B cell (primary cell): ENCODE results near the gene PCDH1. TPM values are rescaled to one million over a fixed set of nuclear protein-coding genes. Genes with fewer than 3 reads are reported as not detected.

ENCODE experiments used
- ATAC-seq: fragments of 200-7000 bp; cut with Tn5 transposase; one replicate; pipeline ENCODE4 v1.10.0; 2021; ENCODE audit warnings: low read depth, mild to moderate bottlenecking, moderate number of reproducible peaks, moderate library complexity
- CTCF ChIA-PET: fragments of 350-600 bp; sonication (Branson Sonifier 250); formaldehyde crosslinking; loops from one replicate; lab custom pipeline; 2021; ENCODE audit warnings: antibody characterized with exemption, inconsistent platforms; lab: Charles Lee
- POLR2A ChIA-PET: fragments of 350-600 bp; sonication (Branson Sonifier 250); formaldehyde crosslinking; loops from one replicate; lab custom pipeline; 2021; ENCODE audit warnings: antibody characterized with exemption; lab: Charles Lee
- DNase-seq: peaks from one replicate; pipeline ENCODE4 v3.0.0; 2013
- H2AFZ ChIP-seq: 2 replicates; pipeline ENCODE4 v1.6.1; 2012; ENCODE audit warnings: mild to moderate bottlenecking, low read depth, low read length; ENCODE audit not compliant: insufficient read depth, poor library complexity, severe bottlenecking
- H3K27ac ChIP-seq, 2 donors: 1 replicate in 1 of 2; 2 replicates in 1 of 2; pipeline ENCODE4 v1.5.1; 2012 to 2013; ENCODE audit warnings: low read length in 2 of 2, mild to moderate bottlenecking in 2 of 2, moderate library complexity in 1 of 2
- H3K27me3 ChIP-seq, 4 experiments: fragments of 200-600 bp in 1 of 4; sonication (generic) in 1 of 4; replicated peaks in 1 of 4; 1 replicate in 2 of 4; 2 replicates in 2 of 4; pipeline versions ENCODE4 v1.6.1 to v1.7.0; 2013 to 2016; ENCODE audit warnings: low read length in 3 of 4, mild to moderate bottlenecking in 2 of 4, mixed read lengths in 1 of 4, moderate library complexity in 1 of 4; ENCODE audit not compliant: insufficient read depth in 4 of 4, control insufficient read depth in 3 of 4; ENCODE audit errors: control extremely low read depth in 1 of 4
- H3K36me3 ChIP-seq, 2 experiments: replicated peaks in 1 of 2; 1 replicate in 1 of 2; 2 replicates in 1 of 2; pipeline versions ENCODE4 v1.6.1 to v1.7.1; 2013; ENCODE audit warnings: low read length in 1 of 2; ENCODE audit not compliant: insufficient read depth in 2 of 2, control insufficient read depth in 1 of 2; ENCODE audit errors: control extremely low read depth in 1 of 2, extremely low read depth in 1 of 2
- H3K4me1 ChIP-seq, 2 donors: fragments of 200-600 bp in 1 of 2; sonication (generic) in 1 of 2; 1 replicate in 1 of 2; 2 replicates in 1 of 2; pipeline versions ENCODE4 v1.5.1 to v1.6.1; 2013 to 2017; ENCODE audit warnings: low read length in 2 of 2; ENCODE audit not compliant: control insufficient read depth in 2 of 2, insufficient read depth in 2 of 2
- H3K4me2 ChIP-seq: replicated peaks from 2 replicates; pipeline ENCODE3; 2012; ENCODE audit warnings: mild to moderate bottlenecking, low read depth, low read length; ENCODE audit not compliant: poor library complexity, severe bottlenecking
- H3K4me3 ChIP-seq, 5 experiments: fragments of 200-600 bp in 1 of 5; sonication (generic) in 1 of 5; 1 replicate in 3 of 5; 2 replicates in 2 of 5; pipeline versions ENCODE4 v1.5.1 to v1.7.0; 2011 to 2016; ENCODE audit warnings: low read length in 4 of 5, mild to moderate bottlenecking in 4 of 5, low read depth in 2 of 5, control low read depth in 1 of 5, moderate library complexity in 1 of 5; ENCODE audit not compliant: insufficient read depth in 1 of 5; ENCODE audit errors: control extremely low read depth in 1 of 5, extremely low read depth in 1 of 5
- H3K79me2 ChIP-seq: fragments of 200-600 bp; sonication (generic); one replicate; pipeline ENCODE4 v1.6.0; 2016; ENCODE audit warnings: low read length; ENCODE audit not compliant: control insufficient read depth, insufficient read depth
- H3K9ac ChIP-seq: fragments of 200-600 bp; sonication (generic); 2 replicates; pipeline ENCODE4 v1.6.1; 2017; ENCODE audit warnings: mild to moderate bottlenecking, low read length, moderate library complexity
- H3K9me3 ChIP-seq, 3 donors: one replicate each; pipeline versions ENCODE4 v1.6.1 to v1.7.1; 2013; ENCODE audit warnings: low read length in 2 of 3; ENCODE audit not compliant: control insufficient read depth in 2 of 3, insufficient read depth in 1 of 3; ENCODE audit errors: control extremely low read depth in 1 of 3
- H4K20me1 ChIP-seq: 2 replicates; pipeline ENCODE4 v1.6.0; 2012; ENCODE audit warnings: mild to moderate bottlenecking, low read length; ENCODE audit not compliant: insufficient read depth, control insufficient read depth, poor library complexity, severe bottlenecking
- H3K27ac Mint-ChIP-seq: one replicate; pipeline ENCODE4 v1.8.0; 2021; ENCODE audit warnings: mixed read lengths
- H3K27me3 Mint-ChIP-seq: one replicate; pipeline ENCODE4 v1.8.0; 2021; ENCODE audit warnings: mixed read lengths
- H3K4me1 Mint-ChIP-seq: one replicate; pipeline ENCODE4 v1.8.0; 2021; ENCODE audit warnings: mixed read lengths
- H3K4me3 Mint-ChIP-seq: one replicate; pipeline ENCODE4 v1.8.0; 2021; ENCODE audit warnings: mixed read lengths
- H3K9me3 Mint-ChIP-seq: one replicate; pipeline ENCODE4 v1.8.0; 2022; ENCODE audit warnings: mixed read lengths; ENCODE audit not compliant: insufficient read depth
- CTCF ChIP-seq: fragments of 200-600 bp; IDR thresholded peaks from one replicate; pipeline ENCODE4 v1.8.0; 2022; ENCODE audit warnings: antibody characterized with exemption, mild to moderate bottlenecking
- EZH2 ChIP-seq: IDR thresholded peaks from 2 replicates; pipeline ENCODE4 v1.6.1; 2012; ENCODE audit warnings: borderline replicate concordance, low read depth, mild to moderate bottlenecking, moderate library complexity, low read length; ENCODE audit not compliant: insufficient read depth, poor library complexity, severe bottlenecking
- WGBS: methylation state at CpG from one replicate; pipeline ENCODE4 v1.1.5; 2013; ENCODE audit warnings: missing lambda C conversion rate; ENCODE audit not compliant: insufficient coverage; 5-methylcytosine and 5-hydroxymethylcytosine counted together
- intact Hi-C: fragments of 100-400 bp; cut with micrococcal nuclease; formaldehyde crosslinking; loops from one replicate; pipeline ENCODE4 v1.10.0; 2022
- polyA plus RNA-seq: library from polyadenylated mRNA; depleted of rRNA; stranded (reverse); fragments of >200 nt; gene quantifications from 2 replicates; pipeline ENCODE4 v1.2.3, GENCODE V29; 2012
- total RNA-seq, 2 donors: library from RNA; stranded (reverse); fragments of 120-200 nt in 1 of 2; gene quantifications; 1 replicate in 1 of 2; 2 replicates in 1 of 2; pipeline versions ENCODE4 v1.2.3 to v1.2.4, GENCODE V29; 2013 to 2022

Gene PCDH1
- total and polyA plus RNA-seq, 2 donors (not counting 1 experiment from before 2014, with no cell fraction given) = 0.06 TPM; not detected in 1

- H3K4me3 ChIP-seq = no peak overlapping the region
- no peak overlapping the region for H3K4me2 ChIP-seq
- no peaks in the 10 kb centered on the region for H3K9me3 Mint-ChIP-seq
- H4K20me1 ChIP-seq = no peaks in the 10 kb centered on the region
- H3K79me2 ChIP-seq = no peaks in the 10 kb centered on the region
- H3K9me3 ChIP-seq = no peaks in the 10 kb centered on the region
- H3K27me3 ChIP-seq = peaks cover 0 to 29% (median 18%) of the 10 kb centered on the region in 4 experiments
- H3K9ac ChIP-seq = no peak overlapping the region
- intact Hi-C loops = no loop called here
- no peak for ATAC-seq
- WGBS = 50% methylated on average over 4 of the region's 5 CpGs
- H3K27me3 Mint-ChIP-seq = peaks cover 62% of the 10 kb centered on the region
- H3K4me1 ChIP-seq = no peaks in the 10 kb centered on the region
- no peak overlapping the region for H3K27ac ChIP-seq
- ChIA-PET CTCF (no interaction called here), POLR2A (no interaction called here)
- no peak overlapping the region for H2AFZ ChIP-seq
- no peak overlapping the region for H3K4me3 Mint-ChIP-seq
- no peak for DNase-seq
- TF ChIP-seq EZH2 = no peak
- no peak for TF ChIP-seq CTCF
- no peaks in the 10 kb centered on the region for H3K36me3 ChIP-seq
- H3K4me1 Mint-ChIP-seq = no peaks in the 10 kb centered on the region
- H3K27ac Mint-ChIP-seq = no peak overlapping the region
Observed at GRCh38 chr5:141804475-141804874, 73.7 kb downstream of the PCDH1 start.

Other genes starting within 250 kb of the PCDH1 start
- gene HDAC3, start 241.6 kb downstream of the PCDH1 start, total RNA-seq = 85.5 and 86.9 TPM in 2 replicates
- gene HDAC3, start 241.6 kb downstream of the PCDH1 start, polyA plus RNA-seq = 94.0 and 119 TPM in 2 replicates
- 11.6 and 12.1 TPM in 2 replicates for gene RELL2, start 241.4 kb downstream of the PCDH1 start, total RNA-seq
- 34.4 and 48.9 TPM in 2 replicates for gene RELL2, start 241.4 kb downstream of the PCDH1 start, polyA plus RNA-seq
- gene FCHSD1, start 227.0 kb downstream of the PCDH1 start, total RNA-seq = 114 and 123 TPM in 2 replicates
- gene FCHSD1, start 227.0 kb downstream of the PCDH1 start, polyA plus RNA-seq = 193 and 247 TPM in 2 replicates
- gene ARAP3, start 196.2 kb downstream of the PCDH1 start, total RNA-seq = 3.0 and 3.7 TPM in 2 replicates
- gene ARAP3, start 196.2 kb downstream of the PCDH1 start, polyA plus RNA-seq = 0.25 and 0.34 TPM in 2 replicates
- gene DELE1, start 45.5 kb upstream of the PCDH1 start, total RNA-seq = 124 and 134 TPM in 2 replicates
- gene DELE1, start 45.5 kb upstream of the PCDH1 start, polyA plus RNA-seq = 85.5 and 127 TPM in 2 replicates
- gene PCDH12, start 79.8 kb upstream of the PCDH1 start, total RNA-seq = not detected in 2 replicates
- gene PCDH12, start 79.8 kb upstream of the PCDH1 start, polyA plus RNA-seq = 0.01 TPM in 1 of 2 replicates, not detected in the other
- 26.6 and 28.1 TPM in 2 replicates for gene RNF14, start 90.7 kb upstream of the PCDH1 start, total RNA-seq
- 7.2 and 10.5 TPM in 2 replicates for gene RNF14, start 90.7 kb upstream of the PCDH1 start, polyA plus RNA-seq
- gene GNPDA1, start 134.6 kb upstream of the PCDH1 start, total RNA-seq = 12.1 and 15.0 TPM in 2 replicates
- gene GNPDA1, start 134.6 kb upstream of the PCDH1 start, polyA plus RNA-seq = 1.2 and 3.1 TPM in 2 replicates
- gene NDFIP1, start 230.4 kb upstream of the PCDH1 start, total RNA-seq = 34.6 TPM in 2 replicates
- gene NDFIP1, start 230.4 kb upstream of the PCDH1 start, polyA plus RNA-seq = 8.3 and 10.6 TPM in 2 replicates